Uterus (tissue), 4 donors: ENCODE data around the gene SRC. TPM values are rescaled to one million over a fixed set of nuclear protein-coding genes. Genes with fewer than 3 reads are reported as not detected.

Source experiments
- DNase-seq, 2 donors: peaks; one replicate each; pipeline ENCODE4 v3.0.0-alpha.2; 2019 to 2020
- H3K27ac ChIP-seq, 2 donors: fragments of 200-600 bp; sonication (generic); 1 replicate in 1 of 2; 2 replicates in 1 of 2; pipeline ENCODE4 v1.5.1; 2016 to 2018
- H3K27me3 ChIP-seq, 2 donors: fragments of 200-600 bp; sonication (generic); one replicate each; pipeline ENCODE4 v1.5.1; 2018 to 2019; ENCODE audit warnings: control low read depth in 1 of 2
- H3K36me3 ChIP-seq, 2 donors: fragments of 200-600 bp; sonication (generic); one replicate each; pipeline ENCODE4 v1.5.1; 2019; ENCODE audit warnings: control low read depth in 1 of 2
- H3K4me1 ChIP-seq, 2 donors: fragments of 200-600 bp; sonication (generic); one replicate each; pipeline ENCODE4 v1.5.1; 2018 to 2019; ENCODE audit warnings: control low read depth in 1 of 2
- H3K4me3 ChIP-seq, 2 donors: fragments of 200-600 bp; sonication (generic); 1 replicate in 1 of 2; 2 replicates in 1 of 2; pipeline ENCODE4 v1.5.1; 2018 to 2019; ENCODE audit warnings: mild to moderate bottlenecking in 1 of 2
- H3K9me3 ChIP-seq, 2 donors: fragments of 200-600 bp; sonication (generic); one replicate each; pipeline ENCODE4 v1.5.1; 2019; ENCODE audit warnings: control low read depth in 1 of 2
- POLR2A ChIP-seq, 2 donors: fragments of 450-650 bp; IDR thresholded peaks; one replicate each; pipeline ENCODE4 v1.6.1; 2016; ENCODE audit warnings: antibody characterized with exemption in 2 of 2, mild to moderate bottlenecking in 1 of 2, moderate library complexity in 1 of 2
- intact Hi-C: fragments of 100-400 bp; cut with DNase I; formaldehyde crosslinking; loops from one replicate; pipeline ENCODE4 v1.15.1; 2023; ENCODE audit warnings: low total_unique reads
- total RNA-seq, 4 donors: library from RNA; depleted of rRNA in 3 of 4; stranded (reverse); fragments of >200 nt in 3 of 4; gene quantifications; one replicate each; pipeline versions ENCODE4 v1.1.0 to v1.2.4, GENCODE V29; 2014 to 2023
- TF ChIP-seq, protein P1 (sequence below), 4 experiments: fragments of 200-600 bp in 2 of 4; fragments of 450-650 bp in 2 of 4; sonication (generic) in 2 of 4; IDR thresholded peaks; one replicate each; pipeline ENCODE4 v1.5.1; 2016 to 2019; ENCODE audit warnings: antibody characterized with exemption in 4 of 4, mild to moderate bottlenecking in 2 of 4, moderate library complexity in 1 of 4
- donor health status: DM: yes; HTN: yes; CAD: no.

The SRC gene
- total RNA-seq, 4 donors from 2014 or later, result 25.0 to 110 (median 34.1) TPM

DNA sequence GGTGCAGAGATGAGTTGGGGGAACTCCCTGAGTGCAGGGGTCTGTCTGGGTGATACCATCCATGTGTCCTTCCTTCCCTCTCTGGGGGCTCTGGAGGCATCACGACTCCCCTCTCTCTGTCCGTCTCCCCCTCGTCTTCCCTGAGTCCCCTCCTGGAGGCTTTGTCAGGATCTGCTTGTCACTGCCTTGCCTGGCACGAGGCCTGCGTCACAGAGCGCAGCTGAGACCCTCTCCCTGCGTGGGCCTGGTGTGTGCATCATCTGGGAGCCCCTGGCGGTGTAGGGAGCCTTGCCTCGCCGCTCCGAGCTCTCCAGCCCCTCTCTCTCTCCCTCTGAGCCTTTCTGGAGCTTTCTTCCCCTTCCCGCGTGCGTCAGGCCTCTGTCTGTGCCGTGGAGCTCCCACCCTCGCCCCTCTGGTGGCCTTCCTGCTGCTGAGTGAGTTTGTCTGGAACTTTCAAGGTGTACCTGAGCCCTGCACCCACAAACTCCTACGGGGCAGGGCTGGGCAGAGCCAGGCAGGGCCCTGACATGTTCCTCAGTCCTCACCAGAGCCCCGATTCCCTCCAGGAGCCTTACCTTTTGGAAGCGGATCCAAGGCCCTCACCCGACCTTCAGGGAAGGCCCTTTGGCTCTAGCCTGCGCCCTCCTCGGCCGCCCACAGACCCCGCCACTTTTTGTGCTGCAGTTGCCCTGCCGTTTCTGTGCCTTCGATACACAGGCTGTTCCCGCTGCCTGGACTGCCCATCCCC lies 70.3 kb downstream of the SRC start:
- no peak for TF ChIP-seq POLR2A (IDR thresholded peaks at IDR 0.05)
- TF ChIP-seq, protein P1, sequence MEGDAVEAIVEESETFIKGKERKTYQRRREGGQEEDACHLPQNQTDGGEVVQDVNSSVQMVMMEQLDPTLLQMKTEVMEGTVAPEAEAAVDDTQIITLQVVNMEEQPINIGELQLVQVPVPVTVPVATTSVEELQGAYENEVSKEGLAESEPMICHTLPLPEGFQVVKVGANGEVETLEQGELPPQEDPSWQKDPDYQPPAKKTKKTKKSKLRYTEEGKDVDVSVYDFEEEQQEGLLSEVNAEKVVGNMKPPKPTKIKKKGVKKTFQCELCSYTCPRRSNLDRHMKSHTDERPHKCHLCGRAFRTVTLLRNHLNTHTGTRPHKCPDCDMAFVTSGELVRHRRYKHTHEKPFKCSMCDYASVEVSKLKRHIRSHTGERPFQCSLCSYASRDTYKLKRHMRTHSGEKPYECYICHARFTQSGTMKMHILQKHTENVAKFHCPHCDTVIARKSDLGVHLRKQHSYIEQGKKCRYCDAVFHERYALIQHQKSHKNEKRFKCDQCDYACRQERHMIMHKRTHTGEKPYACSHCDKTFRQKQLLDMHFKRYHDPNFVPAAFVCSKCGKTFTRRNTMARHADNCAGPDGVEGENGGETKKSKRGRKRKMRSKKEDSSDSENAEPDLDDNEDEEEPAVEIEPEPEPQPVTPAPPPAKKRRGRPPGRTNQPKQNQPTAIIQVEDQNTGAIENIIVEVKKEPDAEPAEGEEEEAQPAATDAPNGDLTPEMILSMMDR (IDR thresholded peaks at IDR 0.05), result no peak
- no peaks in the 10 kb centered on the region for H3K27me3 ChIP-seq
- intact Hi-C loops, result no loop called here
- no peaks in the 10 kb centered on the region for H3K36me3 ChIP-seq
- DNase-seq, result no peak
- H3K27ac ChIP-seq, result no peak overlapping the region
- H3K4me1 ChIP-seq, result no peaks in the 10 kb centered on the region
- H3K9me3 ChIP-seq, result no peaks in the 10 kb centered on the region
- H3K4me3 ChIP-seq, result no peak overlapping the region

DNA sequence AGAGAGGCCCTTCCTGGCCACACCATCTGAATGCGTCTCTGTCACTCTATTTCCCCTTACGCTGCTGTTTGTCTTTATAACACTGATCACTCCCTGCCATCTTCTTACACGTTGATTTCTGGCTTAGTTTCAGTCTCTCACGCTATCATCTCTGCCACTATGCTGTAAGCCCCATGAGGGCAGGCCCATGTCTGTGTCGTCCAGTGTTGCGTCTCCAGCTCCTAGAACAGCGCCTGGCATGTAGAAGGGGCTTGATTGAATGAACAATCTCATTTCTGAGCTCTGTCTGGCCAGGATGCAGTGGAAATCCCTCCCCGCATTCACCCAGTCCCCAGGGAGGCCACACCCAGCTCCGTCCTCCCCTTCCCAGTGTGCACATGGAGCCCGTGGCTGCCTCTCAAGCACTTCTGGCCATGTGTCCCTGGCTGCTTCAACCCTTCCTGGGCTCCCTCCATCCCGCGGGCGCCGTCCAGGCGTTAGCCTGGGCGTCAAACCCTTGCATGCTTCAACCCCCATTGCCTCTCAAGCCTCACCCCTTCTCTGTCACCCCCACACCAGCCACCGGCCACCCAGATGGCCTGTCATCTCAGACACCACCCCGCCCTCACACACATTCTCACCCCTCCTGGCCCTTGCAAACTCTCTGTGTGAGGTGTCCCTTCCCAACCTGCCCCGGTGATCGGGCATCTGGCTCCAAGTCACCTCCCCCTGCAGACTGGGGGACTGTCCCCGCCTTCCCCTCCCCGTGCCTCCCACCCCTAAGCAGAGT lies 71.1 kb downstream of the SRC start:
- TF ChIP-seq, protein P1 (IDR thresholded peaks at IDR 0.05), result no peak
- no peak for TF ChIP-seq POLR2A (IDR thresholded peaks at IDR 0.05)
- Histone ChIP-seq H3K36me3 (no peaks in the 10 kb centered on the region), H3K27me3 (no peaks in the 10 kb centered on the region), H3K9me3 (no peaks in the 10 kb centered on the region), H3K4me3 (no peak overlapping the region), H3K27ac (no peak overlapping the region), H3K4me1 (no peaks in the 10 kb centered on the region)
- no peak for DNase-seq
- intact Hi-C loops, result no loop called here

DNA sequence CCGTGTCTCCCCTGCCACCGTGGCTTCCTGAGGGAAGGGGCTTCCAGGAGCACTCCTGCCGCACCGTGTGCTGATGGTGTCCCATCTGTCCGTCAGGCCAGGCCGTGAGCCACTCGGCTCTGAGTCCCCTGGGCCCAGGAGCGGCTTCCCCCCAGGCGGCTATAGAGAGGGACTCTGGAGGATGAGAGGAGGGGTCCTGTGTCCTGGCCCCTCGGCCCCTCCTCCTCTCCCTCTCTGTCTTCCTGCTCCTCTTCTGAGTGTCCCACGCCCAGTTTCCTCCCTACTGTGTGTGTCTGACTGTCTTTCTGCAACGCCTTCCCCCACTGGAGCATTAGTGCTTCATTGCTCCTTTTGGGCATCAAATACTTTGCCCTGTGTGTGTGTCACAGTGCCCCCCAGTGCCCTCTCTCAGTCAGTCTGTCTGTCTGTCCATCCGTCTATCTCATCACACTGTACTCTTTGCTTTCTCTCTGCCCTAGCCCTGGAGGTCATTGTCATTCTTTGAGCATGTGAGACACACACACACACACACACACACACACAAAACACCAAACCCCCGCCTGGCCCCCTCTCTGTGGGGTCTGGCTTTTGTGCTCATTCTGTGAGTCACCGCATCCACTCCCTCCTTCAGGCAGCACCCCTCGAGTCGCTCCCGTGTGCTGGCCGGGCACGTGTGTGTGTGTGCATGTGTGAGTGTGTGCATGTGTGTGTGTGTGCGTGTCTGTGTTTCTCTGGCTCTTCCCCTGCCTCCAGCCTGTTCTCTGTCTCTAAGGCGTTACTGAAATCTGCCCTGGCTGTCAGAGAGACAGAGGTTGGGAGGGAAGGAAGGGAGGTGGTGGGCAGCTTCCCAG lies 71.9 kb downstream of the SRC start:
- Histone ChIP-seq H3K9me3 (no peaks in the 10 kb centered on the region), H3K4me3 (no peak overlapping the region), H3K27ac (no peak overlapping the region), H3K36me3 (no peaks in the 10 kb centered on the region), H3K4me1 (no peaks in the 10 kb centered on the region), H3K27me3 (no peaks in the 10 kb centered on the region)
- TF ChIP-seq, protein P1 (IDR thresholded peaks at IDR 0.05), result no peak
- no peak for TF ChIP-seq POLR2A (IDR thresholded peaks at IDR 0.05)
- intact Hi-C loops, result no loop called here
- no peak for DNase-seq

DNA sequence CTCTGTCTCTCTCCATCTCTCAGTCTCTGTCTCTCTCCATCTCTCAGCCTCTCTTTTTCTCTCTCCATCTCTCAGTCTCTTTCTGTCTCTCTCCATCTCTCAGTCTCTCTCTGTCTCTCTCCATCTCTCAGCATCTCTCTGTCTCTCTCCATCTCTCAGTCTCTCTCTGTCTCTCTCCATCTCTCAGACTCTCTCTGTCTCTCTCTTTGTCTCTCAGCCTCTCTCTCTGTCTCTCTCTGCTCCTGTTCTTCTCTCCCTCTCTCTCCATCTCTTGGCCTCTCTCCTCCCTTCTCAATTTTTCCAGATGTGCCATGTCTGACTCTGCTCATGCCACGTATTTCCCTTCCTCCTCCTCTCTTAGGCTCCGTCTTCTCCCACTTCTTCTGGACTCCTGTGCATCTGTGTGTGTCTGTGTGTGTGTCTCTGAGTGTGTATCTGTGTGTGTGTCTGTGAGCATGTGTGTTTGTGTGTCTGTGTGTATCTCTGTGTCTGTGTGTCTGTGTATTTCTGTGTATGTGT lies 72.7 kb downstream of the SRC start:
- no peak for DNase-seq
- no peak overlapping the region for H3K4me3 ChIP-seq
- intact Hi-C loops, result no loop called here
- H3K4me1 ChIP-seq, result no peaks in the 10 kb centered on the region
- H3K9me3 ChIP-seq, result no peaks in the 10 kb centered on the region
- H3K36me3 ChIP-seq, result no peaks in the 10 kb centered on the region
- no peak overlapping the region for H3K27ac ChIP-seq
- TF ChIP-seq POLR2A (IDR thresholded peaks at IDR 0.05), result no peak
- TF ChIP-seq, protein P1 (IDR thresholded peaks at IDR 0.05), result no peak
- no peaks in the 10 kb centered on the region for H3K27me3 ChIP-seq
